HG02840 (cell line): ENCODE data around the gene C16orf46.

Source experiments
- ATAC-seq: cut with Tn5 transposase; IDR thresholded peaks from one replicate; pipeline ENCODE4 v1.9.1; 2021; ENCODE audit warnings: mild to moderate bottlenecking, moderate library complexity, moderate number of reproducible peaks; ENCODE audit not compliant: unreplicated experiment, low FRiP score

The C16orf46 gene

GRCh38 chr16:81080233-81080632, 3.2 kb upstream of the C16orf46 start:
- ATAC-seq = no peak

GRCh38 chr16:81076566-81077075, 417 bp downstream of the C16orf46 start:
- ATAC-seq = peak; percentile 83

GRCh38 chr16:81073560-81074330, 3.3 kb downstream of the C16orf46 start:
- no peak for ATAC-seq

- ATAC-seq = no peak
Measured at GRCh38 chr16:81071805-81072204, 5.2 kb downstream of the C16orf46 start.

- ATAC-seq = no peak
Measured at GRCh38 chr16:81070979-81071378, 6.1 kb downstream of the C16orf46 start.

GRCh38 chr16:81069063-81069462, 8.0 kb downstream of the C16orf46 start:
- no peak for ATAC-seq

- no peak for ATAC-seq
Measured at GRCh38 chr16:81067166-81067565, 9.9 kb downstream of the C16orf46 start.

GRCh38 chr16:81066681-81067080, 10.4 kb downstream of the C16orf46 start:
- ATAC-seq = no peak

GRCh38 chr16:81061871-81062608, 15.0 kb downstream of the C16orf46 start:
- no peak for ATAC-seq

- no peak for ATAC-seq
Measured at GRCh38 chr16:81061307-81061640, 15.8 kb downstream of the C16orf46 start.

GRCh38 chr16:81060576-81061306, 16.3 kb downstream of the C16orf46 start:
- no peak for ATAC-seq

- ATAC-seq = no peak
Measured at GRCh38 chr16:81053761-81054160, 23.3 kb downstream of the C16orf46 start.

- ATAC-seq = no peak
Measured at GRCh38 chr16:81042821-81043220, 34.2 kb downstream of the C16orf46 start.

- no peak for ATAC-seq
Measured at GRCh38 chr16:81041696-81042095, 35.3 kb downstream of the C16orf46 start.

- ATAC-seq = no peak
Measured at GRCh38 chr16:81040842-81041241, 36.2 kb downstream of the C16orf46 start.

- no peak for ATAC-seq
Measured at GRCh38 chr16:81040131-81040530, 36.9 kb downstream of the C16orf46 start.

GRCh38 chr16:81036751-81037350, 40.2 kb downstream of the C16orf46 start:
- ATAC-seq = no peak

- ATAC-seq = peak; percentile 49
Measured at GRCh38 chr16:81035975-81036750, 40.9 kb downstream of the C16orf46 start.

- peak; percentile 78 for ATAC-seq
Measured at GRCh38 chr16:81035398-81035974, 41.6 kb downstream of the C16orf46 start, which contains the start of gene ATMIN. ATMIN (plus strand) TSS chr16:81035842; CDS start chr16:81035871, 29 bp downstream.
